ENCODE results near the gene FAM219A. TPM values are rescaled to one million over a fixed set of nuclear protein-coding genes. Genes with fewer than 3 reads are reported as not detected.
A peak's percentile ranks its signal among the peaks of the same experiment; 100 is the strongest.

Gene FAM219A
- total RNA-seq, 1 donor from 2014 or later: 16.9 TPM

DNA sequence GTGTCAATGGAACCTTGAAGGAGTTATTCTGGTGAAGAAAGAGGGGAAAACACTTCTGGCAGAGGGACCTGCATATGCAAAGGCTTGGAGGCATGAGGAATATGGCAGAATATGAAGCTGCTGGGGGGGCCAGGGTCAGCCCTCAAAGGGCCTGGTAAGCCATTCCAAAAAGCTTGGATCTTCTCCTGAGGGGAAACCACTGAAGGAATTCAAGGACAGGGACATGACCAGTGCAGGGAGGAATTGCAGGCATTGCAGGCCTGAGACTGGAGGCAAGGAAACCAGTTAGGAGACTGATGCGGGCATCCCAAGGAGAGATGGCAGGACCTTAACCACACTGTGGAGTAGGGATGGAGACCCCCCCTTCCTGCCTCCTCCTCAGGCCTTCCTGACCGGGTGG is 43.0 kb upstream of the FAM219A start:
- Mint-ChIP-seq H3K4me3 (no peak overlapping the region), H3K27me3 (peaks cover 13% of the 10 kb centered on the region)
- POLR2A ChIA-PET: no interaction called here

DNA sequence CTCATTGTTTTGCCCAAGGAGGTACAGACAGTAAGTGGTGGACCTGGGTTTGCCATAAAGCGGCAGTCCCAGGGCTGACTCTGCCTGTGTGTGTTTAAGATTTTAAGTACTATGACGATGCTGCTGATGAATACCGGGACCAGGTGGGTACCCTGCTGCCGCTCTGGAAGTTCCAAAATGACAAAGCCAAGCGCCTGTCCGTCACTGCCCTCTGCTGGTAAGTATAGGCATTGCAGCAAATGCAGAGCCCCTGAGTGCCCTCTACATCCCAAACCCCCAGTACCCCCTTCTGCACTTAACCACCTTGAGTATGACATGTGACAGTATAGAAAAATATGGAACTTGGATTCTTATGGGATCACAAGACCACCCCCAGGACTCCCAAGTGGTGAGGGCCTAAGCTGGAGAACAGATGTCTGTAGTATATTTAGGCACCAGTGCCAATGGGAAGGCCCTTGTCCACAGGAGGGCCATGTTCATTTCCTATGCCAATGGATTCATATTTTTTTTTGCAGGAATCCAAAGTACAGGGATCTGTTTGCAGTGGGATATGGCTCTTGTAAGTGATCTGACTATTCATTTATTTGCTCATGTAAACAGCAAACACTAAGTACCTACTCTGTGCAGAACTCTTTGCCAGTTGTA is 42.4 kb upstream of the FAM219A start:
- no peaks in the 10 kb centered on the region for H3K36me3 Mint-ChIP-seq (ENCODE audit: low read depth)
- ChIA-PET CTCF (interaction anchor here (0.9 to 3.1 kb wide), 12 partner anchors 8 to 877 kb away, joined by 3 to 28 read pairs (median 4); no protein-coding TSS in a partner anchor), POLR2A (no interaction called here)
- H3K4me1 Mint-ChIP-seq: no peaks in the 10 kb centered on the region
- peak; percentile 95 for ATAC-seq (ENCODE audit: low read depth)
- intact Hi-C loops (cut with micrococcal nuclease): loop anchor here (1.0 kb wide), 5 partner anchors 63 to 168 kb away; no protein-coding TSS in a partner anchor
- H3K27ac Mint-ChIP-seq: no peak overlapping the region
- TF ChIP-seq, protein P1, sequence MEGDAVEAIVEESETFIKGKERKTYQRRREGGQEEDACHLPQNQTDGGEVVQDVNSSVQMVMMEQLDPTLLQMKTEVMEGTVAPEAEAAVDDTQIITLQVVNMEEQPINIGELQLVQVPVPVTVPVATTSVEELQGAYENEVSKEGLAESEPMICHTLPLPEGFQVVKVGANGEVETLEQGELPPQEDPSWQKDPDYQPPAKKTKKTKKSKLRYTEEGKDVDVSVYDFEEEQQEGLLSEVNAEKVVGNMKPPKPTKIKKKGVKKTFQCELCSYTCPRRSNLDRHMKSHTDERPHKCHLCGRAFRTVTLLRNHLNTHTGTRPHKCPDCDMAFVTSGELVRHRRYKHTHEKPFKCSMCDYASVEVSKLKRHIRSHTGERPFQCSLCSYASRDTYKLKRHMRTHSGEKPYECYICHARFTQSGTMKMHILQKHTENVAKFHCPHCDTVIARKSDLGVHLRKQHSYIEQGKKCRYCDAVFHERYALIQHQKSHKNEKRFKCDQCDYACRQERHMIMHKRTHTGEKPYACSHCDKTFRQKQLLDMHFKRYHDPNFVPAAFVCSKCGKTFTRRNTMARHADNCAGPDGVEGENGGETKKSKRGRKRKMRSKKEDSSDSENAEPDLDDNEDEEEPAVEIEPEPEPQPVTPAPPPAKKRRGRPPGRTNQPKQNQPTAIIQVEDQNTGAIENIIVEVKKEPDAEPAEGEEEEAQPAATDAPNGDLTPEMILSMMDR (IDR thresholded peaks at IDR 0.05): peak; percentile 75
- DNase-seq: peak; percentile 55
- no peak overlapping the region for H3K4me3 Mint-ChIP-seq
- H3K9me3 Mint-ChIP-seq: no peaks in the 10 kb centered on the region
- peaks cover 13% of the 10 kb centered on the region for H3K27me3 Mint-ChIP-seq

More for the DNA sequence above, 43.0 kb upstream of the FAM219A start:
- TF ChIP-seq, protein P1 (IDR thresholded peaks at IDR 0.05): no peak
- CTCF ChIA-PET: interaction anchor here (1.0 to 3.1 kb wide), 12 partner anchors 9 to 877 kb away, joined by 3 to 28 read pairs (median 5); no protein-coding TSS in a partner anchor
- H3K4me1 Mint-ChIP-seq: no peaks in the 10 kb centered on the region
- ATAC-seq (ENCODE audit: low read depth): no peak
- no peak overlapping the region for H3K27ac Mint-ChIP-seq
- H3K36me3 Mint-ChIP-seq (ENCODE audit: low read depth): no peaks in the 10 kb centered on the region
- DNase-seq: no peak
- H3K9me3 Mint-ChIP-seq: no peaks in the 10 kb centered on the region
- intact Hi-C loops (cut with micrococcal nuclease): no loop called here

DNA sequence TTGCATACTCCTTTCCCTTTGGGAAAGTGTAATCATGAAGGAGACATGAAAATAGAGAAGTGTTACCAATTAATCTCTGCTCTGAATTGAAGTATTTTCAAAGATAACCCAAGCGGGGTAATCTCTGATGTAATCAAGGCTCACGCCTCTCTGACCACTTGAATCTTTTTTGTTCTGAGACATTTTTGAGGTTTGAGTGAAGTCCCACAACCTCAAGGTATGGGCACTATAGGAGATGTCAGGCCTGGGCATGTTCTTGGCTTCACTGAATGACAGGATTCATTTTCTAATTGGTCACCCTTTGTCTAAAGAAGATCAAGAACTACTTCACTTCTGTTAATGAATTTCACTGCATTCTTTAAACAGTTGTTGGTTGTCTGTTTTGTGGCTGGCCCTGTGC is 40.7 kb upstream of the FAM219A start:
- no peaks in the 10 kb centered on the region for H3K36me3 Mint-ChIP-seq (ENCODE audit: low read depth)
- intact Hi-C loops (cut with micrococcal nuclease): no loop called here
- H3K27me3 Mint-ChIP-seq: peaks cover 13% of the 10 kb centered on the region
- TF ChIP-seq, protein P1 (IDR thresholded peaks at IDR 0.05): no peak
- H3K27ac Mint-ChIP-seq: no peak overlapping the region
- DNase-seq (no peak), ATAC-seq (ENCODE audit: low read depth) (no peak)
- POLR2A ChIA-PET: no interaction called here
- H3K4me1 Mint-ChIP-seq: no peaks in the 10 kb centered on the region
- H3K9me3 Mint-ChIP-seq: no peaks in the 10 kb centered on the region
- CTCF ChIA-PET: interaction anchor here (1.4 to 2.9 kb wide), 2 partner anchors 10 to 63 kb away, joined by 4 to 11 read pairs; no protein-coding TSS in a partner anchor
- H3K4me3 Mint-ChIP-seq: no peak overlapping the region

DNA sequence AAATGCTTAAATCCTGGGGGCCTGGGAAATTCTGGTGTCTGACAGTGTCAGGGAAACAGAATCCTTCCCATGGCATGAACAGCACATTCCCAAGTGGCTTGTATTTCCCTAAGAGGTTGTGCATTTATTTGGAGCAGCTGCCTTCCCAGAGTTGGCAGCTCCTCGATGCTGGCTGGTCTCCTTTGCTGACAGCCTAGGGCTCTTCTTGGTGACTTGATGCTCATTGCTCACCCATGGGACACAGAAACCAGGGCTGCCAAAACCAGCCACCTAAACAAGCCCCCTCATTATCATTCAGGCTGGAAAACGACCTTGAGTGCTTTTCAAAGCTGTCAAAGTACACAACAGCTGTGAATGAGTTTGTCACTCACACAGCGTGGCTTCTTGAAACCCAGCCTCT is 40.2 kb upstream of the FAM219A start:
- no peak overlapping the region for H3K4me3 Mint-ChIP-seq
- H3K27me3 Mint-ChIP-seq: peaks cover 17% of the 10 kb centered on the region
- no peaks in the 10 kb centered on the region for H3K4me1 Mint-ChIP-seq
- TF ChIP-seq, protein P1 (IDR thresholded peaks at IDR 0.05): no peak
- ATAC-seq (ENCODE audit: low read depth) (no peak), DNase-seq (no peak)
- H3K27ac Mint-ChIP-seq: no peak overlapping the region
- CTCF ChIA-PET: interaction anchor here (1.4 to 2.9 kb wide), 2 partner anchors 10 to 95 kb away, joined by 4 to 14 read pairs; no protein-coding TSS in a partner anchor
- POLR2A ChIA-PET: no interaction called here
- H3K36me3 Mint-ChIP-seq (ENCODE audit: low read depth): no peaks in the 10 kb centered on the region
- intact Hi-C loops (cut with micrococcal nuclease): no loop called here
- peaks cover 2% of the 10 kb centered on the region for H3K9me3 Mint-ChIP-seq

DNA sequence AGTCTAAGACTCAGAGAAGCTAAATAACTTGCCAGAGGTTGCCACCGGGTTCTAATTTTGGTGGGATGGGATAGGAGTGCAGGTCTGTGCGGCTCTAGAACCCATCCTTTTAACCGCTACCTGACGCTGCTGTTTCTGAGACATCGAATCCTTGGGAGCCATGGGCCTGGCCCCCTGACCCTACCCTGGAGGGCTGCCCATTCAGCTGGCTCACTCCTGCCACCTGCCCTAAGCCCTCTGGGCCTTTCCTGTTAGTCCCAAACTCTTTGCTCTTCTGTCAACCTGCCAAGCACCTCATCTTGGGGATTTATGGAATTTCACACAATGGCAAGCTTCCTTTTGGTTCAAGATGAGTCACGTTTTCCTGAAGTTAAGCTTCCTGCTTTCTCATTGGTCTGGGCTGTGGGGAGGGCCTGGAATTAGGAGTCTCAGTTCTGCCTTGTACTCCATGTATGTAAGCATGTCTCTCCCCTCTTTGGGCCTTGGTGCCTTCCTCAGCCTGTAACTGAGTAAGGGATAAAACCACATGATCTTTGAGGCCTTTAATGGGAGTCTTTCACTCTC is 37.9 kb upstream of the FAM219A start:
- intact Hi-C loops (cut with micrococcal nuclease): no loop called here
- CTCF ChIA-PET: interaction anchor here (2.9 kb wide), 1 partner anchor 92 kb away, joined by 14 read pairs; no protein-coding TSS in a partner anchor
- no peaks in the 10 kb centered on the region for H3K36me3 Mint-ChIP-seq (ENCODE audit: low read depth)
- ATAC-seq (ENCODE audit: low read depth) (no peak), DNase-seq (no peak)
- no peak overlapping the region for H3K4me3 Mint-ChIP-seq
- POLR2A ChIA-PET: no interaction called here
- H3K9me3 Mint-ChIP-seq: peaks cover 2% of the 10 kb centered on the region
- H3K4me1 Mint-ChIP-seq: no peaks in the 10 kb centered on the region
- peaks cover 24% of the 10 kb centered on the region for H3K27me3 Mint-ChIP-seq
- TF ChIP-seq, protein P1 (IDR thresholded peaks at IDR 0.05): no peak
- H3K27ac Mint-ChIP-seq: no peak overlapping the region
